Panc1 (cell line): ENCODE data around the gene FBXW11.

Experiments
- POLR2AphosphoS5 ChIP-seq: IDR thresholded peaks from 2 replicates; pipeline ENCODE4 v1.6.1; 2012; ENCODE audit warnings: mild to moderate bottlenecking, low read depth, low read length, moderate library complexity
- REST ChIP-seq, 2 experiments: IDR thresholded peaks; 2 replicates each; pipeline ENCODE4 v1.6.1; 2011 to 2012; ENCODE audit warnings: low read depth in 2 of 2, control low read depth in 1 of 2, low read length in 1 of 2, mild to moderate bottlenecking in 1 of 2, moderate library complexity in 1 of 2; ENCODE audit not compliant: insufficient read depth in 1 of 2
- TCF7L2 ChIP-seq: IDR thresholded peaks from 2 replicates; pipeline ENCODE4 v1.6.1; 2011; ENCODE audit warnings: mild to moderate bottlenecking, low read depth, low read length, inconsistent platforms
- TF ChIP-seq, protein P1 (sequence below): fragments of 450-650 bp; IDR thresholded peaks from 2 replicates; pipeline ENCODE4 v1.5.1; 2017; ENCODE audit warnings: mild to moderate bottlenecking

GRCh38 chr5:171924493-171925122, 81.8 kb downstream of the FBXW11 start:
- TF ChIP-seq, protein P1, sequence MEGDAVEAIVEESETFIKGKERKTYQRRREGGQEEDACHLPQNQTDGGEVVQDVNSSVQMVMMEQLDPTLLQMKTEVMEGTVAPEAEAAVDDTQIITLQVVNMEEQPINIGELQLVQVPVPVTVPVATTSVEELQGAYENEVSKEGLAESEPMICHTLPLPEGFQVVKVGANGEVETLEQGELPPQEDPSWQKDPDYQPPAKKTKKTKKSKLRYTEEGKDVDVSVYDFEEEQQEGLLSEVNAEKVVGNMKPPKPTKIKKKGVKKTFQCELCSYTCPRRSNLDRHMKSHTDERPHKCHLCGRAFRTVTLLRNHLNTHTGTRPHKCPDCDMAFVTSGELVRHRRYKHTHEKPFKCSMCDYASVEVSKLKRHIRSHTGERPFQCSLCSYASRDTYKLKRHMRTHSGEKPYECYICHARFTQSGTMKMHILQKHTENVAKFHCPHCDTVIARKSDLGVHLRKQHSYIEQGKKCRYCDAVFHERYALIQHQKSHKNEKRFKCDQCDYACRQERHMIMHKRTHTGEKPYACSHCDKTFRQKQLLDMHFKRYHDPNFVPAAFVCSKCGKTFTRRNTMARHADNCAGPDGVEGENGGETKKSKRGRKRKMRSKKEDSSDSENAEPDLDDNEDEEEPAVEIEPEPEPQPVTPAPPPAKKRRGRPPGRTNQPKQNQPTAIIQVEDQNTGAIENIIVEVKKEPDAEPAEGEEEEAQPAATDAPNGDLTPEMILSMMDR, result no peak
- TF ChIP-seq REST (IDR thresholded peaks at IDR 0.05; ENCODE audit: insufficient read depth in 1 of 2, low read depth in 2 of 2, low read length in 1 of 2) (no peak), TCF7L2 (no peak), POLR2AphosphoS5 (no peak)
